Mucosa of descending colon (tissue), 3 donors: Measurements from ENCODE around the gene IL12A. TPM values are rescaled to one million over a fixed set of nuclear protein-coding genes. Genes with fewer than 3 reads are reported as not detected.

Experiments used
- ATAC-seq: fragments of 200-7000 bp; cut with Tn5 transposase; one replicate; pipeline ENCODE4 v1.9.1; 2020; ENCODE audit warnings: mild to moderate bottlenecking, moderate library complexity
- DNase-seq, 3 donors: peaks; one replicate each; pipeline ENCODE4 v3.0.0-alpha.2; 2020
- H3K36me3 ChIP-seq: fragments of 200-600 bp; one replicate; pipeline ENCODE4 v1.8.0; 2021; ENCODE audit warnings: low read depth, mild to moderate bottlenecking
- H3K4me1 ChIP-seq: fragments of 200-600 bp; one replicate; pipeline ENCODE4 v1.8.0; 2021; ENCODE audit warnings: low read depth, mild to moderate bottlenecking
- H3K4me3 ChIP-seq: fragments of 200-600 bp; one replicate; pipeline ENCODE4 v1.8.0; 2021; ENCODE audit warnings: mild to moderate bottlenecking
- H3K9me3 ChIP-seq: fragments of 200-600 bp; one replicate; pipeline ENCODE4 v1.8.0; 2021; ENCODE audit warnings: mild to moderate bottlenecking
- intact Hi-C, 2 donors: fragments of 100-400 bp; cut with DNase I in 1 of 2; cut with micrococcal nuclease in 1 of 2; formaldehyde crosslinking; loops; one replicate each; pipeline versions ENCODE4 v1.11.0 to v1.11.1; 2022; cut with DNase I, micrococcal nuclease
- long read RNA-seq, 2 donors: library from polyadenylated mRNA; unstranded; transcript quantifications; one replicate each; pipeline ENCODE4 v2.0.0, GENCODE V29; 2019 to 2021
- total RNA-seq, 3 donors: library from RNA; stranded (reverse); fragmentation: NEBNext Ultra II Directional in 2 of 3; extraction: Animal tissue kit (Norgen Biotek cat#: 25700) in 2 of 3; gene quantifications; one replicate each; pipeline versions ENCODE4 v1.2.1 to v1.2.4, GENCODE V29; 2021 to 2023
- TF ChIP-seq, protein P1 (sequence below): fragments of 200-600 bp; IDR thresholded peaks from one replicate; pipeline ENCODE4 v1.8.0; 2022; ENCODE audit warnings: antibody characterized with exemption, mild to moderate bottlenecking
- donor health status: DM: no; HTN: no; CAD: no; lungs with moderate emphysema.
- donor health status: DM: no; HTN: no; CAD: no.
- donor health status: DM: no; HTN: yes; CAD: no.

IL12A gene
- 1 to 10 TPM in 1 of 3 donors, under 1 TPM in 2; 0.23 to 2.3 (median 0.27) TPM for total RNA-seq
- long read RNA-seq, donor 1 = 0 reads
- long read RNA-seq, donor 2 = 0 reads

DNA sequence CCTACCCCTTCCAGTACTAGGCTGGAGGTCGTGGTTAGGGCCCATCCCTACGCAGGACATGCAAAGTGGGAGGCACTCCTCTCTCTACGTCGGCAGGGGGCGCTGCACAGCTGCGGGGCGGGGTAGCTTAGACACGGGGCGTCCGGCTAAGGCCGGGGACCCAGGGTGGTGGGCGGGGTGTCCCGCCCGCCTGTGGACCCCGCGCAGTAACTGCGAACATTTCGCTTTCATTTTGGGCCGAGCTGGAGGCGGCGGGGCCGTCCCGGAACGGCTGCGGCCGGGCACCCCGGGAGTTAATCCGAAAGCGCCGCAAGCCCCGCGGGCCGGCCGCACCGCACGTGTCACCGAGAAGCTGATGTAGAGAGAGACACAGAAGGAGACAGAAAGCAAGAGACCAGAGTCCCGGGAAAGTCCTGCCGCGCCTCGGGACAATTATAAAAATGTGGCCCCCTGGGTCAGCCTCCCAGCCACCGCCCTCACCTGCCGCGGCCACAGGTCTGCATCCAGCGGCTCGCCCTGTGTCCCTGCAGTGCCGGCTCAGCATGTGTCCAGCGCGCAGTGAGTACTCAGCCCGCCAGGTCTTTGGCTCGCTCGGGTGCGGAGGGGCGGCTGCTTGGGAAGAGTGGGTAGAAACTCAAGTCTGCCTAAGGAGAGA, at the start of gene IL12A:
TSS of gene IL12A (plus strand) at position 219 of the 655 bp plus-strand sequence.
- intact Hi-C loops = no loop called here
- peak; percentile 97 for ATAC-seq
- TF ChIP-seq, protein P1, sequence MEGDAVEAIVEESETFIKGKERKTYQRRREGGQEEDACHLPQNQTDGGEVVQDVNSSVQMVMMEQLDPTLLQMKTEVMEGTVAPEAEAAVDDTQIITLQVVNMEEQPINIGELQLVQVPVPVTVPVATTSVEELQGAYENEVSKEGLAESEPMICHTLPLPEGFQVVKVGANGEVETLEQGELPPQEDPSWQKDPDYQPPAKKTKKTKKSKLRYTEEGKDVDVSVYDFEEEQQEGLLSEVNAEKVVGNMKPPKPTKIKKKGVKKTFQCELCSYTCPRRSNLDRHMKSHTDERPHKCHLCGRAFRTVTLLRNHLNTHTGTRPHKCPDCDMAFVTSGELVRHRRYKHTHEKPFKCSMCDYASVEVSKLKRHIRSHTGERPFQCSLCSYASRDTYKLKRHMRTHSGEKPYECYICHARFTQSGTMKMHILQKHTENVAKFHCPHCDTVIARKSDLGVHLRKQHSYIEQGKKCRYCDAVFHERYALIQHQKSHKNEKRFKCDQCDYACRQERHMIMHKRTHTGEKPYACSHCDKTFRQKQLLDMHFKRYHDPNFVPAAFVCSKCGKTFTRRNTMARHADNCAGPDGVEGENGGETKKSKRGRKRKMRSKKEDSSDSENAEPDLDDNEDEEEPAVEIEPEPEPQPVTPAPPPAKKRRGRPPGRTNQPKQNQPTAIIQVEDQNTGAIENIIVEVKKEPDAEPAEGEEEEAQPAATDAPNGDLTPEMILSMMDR = peak; percentile 90

GRCh38 chr3:159941038-159942000, 47.3 kb upstream of the IL12A start:
- intact Hi-C loops = no loop called here
- no peaks in the 10 kb centered on the region for H3K4me1 ChIP-seq
- TF ChIP-seq, protein P1 = no peak
- no peaks in the 10 kb centered on the region for H3K9me3 ChIP-seq
- DNase-seq = no peak
- H3K4me3 ChIP-seq = no peak overlapping the region
- no peaks in the 10 kb centered on the region for H3K36me3 ChIP-seq
- ATAC-seq = peak; percentile 19

More for the DNA sequence above, at the start of gene IL12A:
- peak; percentile 84 to 89 (median 89) for DNase-seq
- Histone ChIP-seq H3K4me1 (no peaks in the 10 kb centered on the region), H3K9me3 (no peaks in the 10 kb centered on the region), H3K36me3 (no peaks in the 10 kb centered on the region), H3K4me3 (peak within 1 kb of the TSS; percentile 25)

DNA sequence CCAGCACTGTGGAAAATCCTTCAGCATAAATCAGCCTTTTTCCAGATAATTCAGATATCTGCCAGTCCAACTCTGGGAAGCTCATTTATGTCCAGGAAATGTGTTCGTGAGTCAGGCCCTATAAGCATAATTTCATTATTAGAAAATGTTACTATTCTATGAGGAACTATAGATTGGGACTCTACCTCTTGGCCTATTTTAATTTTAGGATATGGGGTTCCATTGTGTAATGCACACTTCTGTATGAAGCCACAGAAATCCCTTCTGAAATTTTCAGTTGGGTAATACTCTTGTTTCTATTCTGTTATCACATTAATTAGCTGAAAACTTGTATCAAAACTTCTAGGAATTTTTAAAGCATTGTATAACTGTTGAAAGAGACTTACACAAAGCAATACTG, 43.9 kb upstream of the IL12A start:
- Histone ChIP-seq H3K36me3 (no peaks in the 10 kb centered on the region), H3K4me1 (no peaks in the 10 kb centered on the region), H3K9me3 (no peaks in the 10 kb centered on the region), H3K4me3 (no peak overlapping the region)
- no peak for ATAC-seq
- intact Hi-C loops = no loop called here
- TF ChIP-seq, protein P1 = no peak
- no peak for DNase-seq

- H3K9me3 ChIP-seq = no peaks in the 10 kb centered on the region
- intact Hi-C loops = no loop called here
- H3K4me3 ChIP-seq = no peak overlapping the region
- TF ChIP-seq, protein P1 = no peak
- no peak for ATAC-seq
- H3K36me3 ChIP-seq = no peaks in the 10 kb centered on the region
- H3K4me1 ChIP-seq = no peaks in the 10 kb centered on the region
- DNase-seq = no peak
Measured at GRCh38 chr3:159945930-159946329, 42.7 kb upstream of the IL12A start.

DNA sequence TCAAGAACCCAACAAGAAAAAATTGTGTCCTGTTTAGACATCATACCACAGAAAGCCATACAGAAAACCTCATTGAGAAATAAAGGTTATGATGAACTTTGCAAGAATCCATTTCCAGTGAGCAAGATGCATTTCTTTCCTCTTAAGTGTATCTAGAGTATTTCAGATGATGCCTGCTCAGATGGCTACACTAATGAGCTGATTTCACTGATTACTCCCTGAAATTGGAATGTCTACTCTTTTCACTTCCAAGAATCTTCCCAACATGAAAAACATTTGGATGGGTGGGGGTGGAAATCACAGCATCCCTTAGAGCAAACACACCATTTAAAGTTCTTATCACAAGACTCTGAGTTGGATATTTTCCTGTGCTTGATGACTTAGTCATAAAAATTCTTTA, 41.4 kb upstream of the IL12A start:
- DNase-seq (no peak), ATAC-seq (no peak)
- intact Hi-C loops = no loop called here
- Histone ChIP-seq H3K9me3 (no peaks in the 10 kb centered on the region), H3K4me1 (no peaks in the 10 kb centered on the region), H3K36me3 (no peaks in the 10 kb centered on the region), H3K4me3 (no peak overlapping the region)
- TF ChIP-seq, protein P1 = no peak
